Pancreas (tissue), 10 donors: ENCODE data around the gene ARL6. TPM values are rescaled to one million over a fixed set of nuclear protein-coding genes. Genes with fewer than 3 reads are reported as not detected.

Experiments used
- ATAC-seq, 4 donors: fragments of 200-7000 bp; cut with Tn5 transposase; one replicate each; pipeline versions ENCODE4 v1.8.0 to v1.9.1; 2020; ENCODE audit warnings: mild to moderate bottlenecking in 4 of 4, moderate library complexity in 4 of 4
- DNase-seq, 6 donors: peaks; one replicate each; pipeline ENCODE4 v3.0.0-alpha.2; 2020
- FAIRE-seq: peaks from 2 replicates; lab custom pipeline; 2012; peaks lifted over from hg19 to GRCh38; lab: Jason Lieb, UNC
- H3K27ac ChIP-seq, 4 donors: fragments of 200-600 bp; sonication (generic); 1 replicate in 3 of 4; 2 replicates in 1 of 4; pipeline versions ENCODE4 v1.5.0 to v1.8.0; 2020
- H3K27me3 ChIP-seq, 4 donors: fragments of 200-600 bp; one replicate each; pipeline ENCODE4 v1.8.0; 2021
- H3K36me3 ChIP-seq, 3 donors: fragments of 200-600 bp; sonication (generic) in 1 of 3; one replicate each; pipeline versions ENCODE4 v1.5.0 to v1.8.0; 2020 to 2021
- H3K4me1 ChIP-seq, 3 donors: fragments of 200-600 bp; one replicate each; pipeline ENCODE4 v1.8.0; 2021
- H3K4me3 ChIP-seq, 4 donors: fragments of 200-600 bp; sonication (generic) in 2 of 4; one replicate each; pipeline versions ENCODE4 v1.5.0 to v1.8.0; 2020 to 2021
- H3K9me3 ChIP-seq, 4 donors: fragments of 200-600 bp; one replicate each; pipeline ENCODE4 v1.8.0; 2021
- CTCF ChIP-seq, 4 donors: fragments of 200-600 bp; sonication (generic) in 3 of 4; IDR thresholded peaks; one replicate each; pipeline versions ENCODE4 v1.5.0 to v1.8.0; 2021; ENCODE audit warnings: antibody characterized with exemption in 4 of 4
- whole genome bisulfite sequencing, 2 donors: extraction: QIAGEN DNeasy Blood & Tissue Kit; methylation state at CpG; one replicate each; pipeline ENCODE4 v1.1.7; 2013; 5-methylcytosine and 5-hydroxymethylcytosine counted together
- intact Hi-C, 3 donors: fragments of 100-400 bp; cut with DNase I; formaldehyde crosslinking; loops; one replicate each; pipeline versions ENCODE4 v1.11.1 to v1.14.2; 2022
- polyA plus RNA-seq, 2 donors: library from polyadenylated mRNA; stranded (reverse); fragments of 200-250 nt; gene quantifications; one replicate each; pipeline ENCODE4 v1.2.3, GENCODE V29; 2013
- total RNA-seq, 6 donors: library from RNA; stranded (reverse); fragmentation: NEBNext Ultra II Directional in 4 of 6; extraction: Animal tissue kit (Norgen Biotek cat#: 25700) in 4 of 6; gene quantifications; one replicate each; pipeline versions ENCODE4 v1.2.1 to v1.2.4, GENCODE V29; 2021 to 2023
- donor health status: healthy with polysubstance abuse.
- donor health status: DM: no; HTN: no; CAD: no; lungs with moderate emphysema.
- donor health status: DM: no; HTN: no; CAD: no.
- donor health status: control.
- donor health status: control.
- donor health status: Bipolar disorder and iron deficiency.
- donor health status: DM: yes; HTN: yes; CAD: no.
- donor health status: DM: no; HTN: no; CAD: no.
- donor health status: DM: no; HTN: no; CAD: no.
- donor health status: DM: yes; HTN: yes; CAD: no.

Gene ARL6
- total and polyA plus RNA-seq, 8 donors = 1.5 to 6.7 (median 2.8) TPM

GRCh38 chr3:97820780-97821179 lies 56.2 kb downstream of the ARL6 start:
- no peak for ATAC-seq
- WGBS, 2 donors = 71 to 77% methylated on average over 5 of the region's 5 CpGs
- H3K27ac ChIP-seq = peak overlapping the region in 1 of 4 donors; percentile 87
- no peak for DNase-seq
- no peaks in the 10 kb centered on the region for H3K27me3 ChIP-seq
- no peak for TF ChIP-seq CTCF (IDR thresholded peaks at IDR 0.05)
- FAIRE-seq = no peak
- H3K36me3 ChIP-seq = no peaks in the 10 kb centered on the region
- peak overlapping the region in 2 of 4 donors; percentile 92 to 93 for H3K4me3 ChIP-seq
- no peaks in the 10 kb centered on the region for H3K9me3 ChIP-seq
- peaks cover 0 to 10% (median 4%) of the 10 kb centered on the region in 3 donors for H3K4me1 ChIP-seq
- intact Hi-C loops = no loop called here

- DNase-seq = peak in 5 of 6 donors; percentile 35 to 75 (median 58)
- no peaks in the 10 kb centered on the region for H3K36me3 ChIP-seq
- no peak for FAIRE-seq
- 0% methylated on average over 23 of the region's 23 CpGs for WGBS, 2 donors
- TF ChIP-seq CTCF (IDR thresholded peaks at IDR 0.05) = no peak
- peak overlapping the region; percentile 47 to 93 (median 90) for H3K4me3 ChIP-seq
- no peaks in the 10 kb centered on the region for H3K9me3 ChIP-seq
- no peaks in the 10 kb centered on the region for H3K27me3 ChIP-seq
- ATAC-seq = peak; percentile 29 to 39 (median 38)
- intact Hi-C loops = no loop called here
- peak overlapping the region; percentile 76 to 87 (median 82) for H3K27ac ChIP-seq
- peaks cover 0 to 10% (median 4%) of the 10 kb centered on the region in 3 donors for H3K4me1 ChIP-seq
Measured at GRCh38 chr3:97821287-97821773, 56.8 kb downstream of the ARL6 start.

GRCh38 chr3:97821774-97822358 lies 57.3 kb downstream of the ARL6 start, which contains the start of gene CRYBG3:
Gene CRYBG3, plus strand, starts transcription at chr3:97822011. Its CDS starts 196 bp downstream, at chr3:97822207.
- no peak for FAIRE-seq
- H3K9me3 ChIP-seq = no peaks in the 10 kb centered on the region

GRCh38 chr3:97822359-97822775 lies 57.8 kb downstream of the ARL6 start:
- H3K27ac ChIP-seq = peak overlapping the region; percentile 76 to 87 (median 82)
- ATAC-seq (peak; percentile 55 to 66 (median 62)), FAIRE-seq (no peak), DNase-seq (peak; percentile 32 to 75 (median 50))
- TF ChIP-seq CTCF (IDR thresholded peaks at IDR 0.05) = no peak
- no peaks in the 10 kb centered on the region for H3K36me3 ChIP-seq
- H3K4me1 ChIP-seq = peaks cover 0 to 10% (median 4%) of the 10 kb centered on the region in 3 donors
- WGBS, 2 donors = 0 to 1% methylated on average over 31 to 36 of the region's 36 CpGs
- intact Hi-C loops = no loop called here
- peak overlapping the region; percentile 47 to 93 (median 90) for H3K4me3 ChIP-seq
- no peaks in the 10 kb centered on the region for H3K27me3 ChIP-seq
- H3K9me3 ChIP-seq = no peaks in the 10 kb centered on the region

More at GRCh38 chr3:97821774-97822358, 57.3 kb downstream of the ARL6 start, which contains the start of gene CRYBG3:
- H3K4me3 ChIP-seq = peak within 1 kb of the TSS; percentile 47 to 93 (median 90)
- ATAC-seq (peak; percentile 94 to 98 (median 98)), DNase-seq (peak; percentile 76 to 95 (median 84))
- peaks cover 0 to 10% (median 4%) of the 10 kb centered on the region in 3 donors for H3K4me1 ChIP-seq
- intact Hi-C loops = no loop called here
- no peak for TF ChIP-seq CTCF (IDR thresholded peaks at IDR 0.05)
- WGBS, 2 donors = 0% methylated on average over 52 to 66 of the region's 66 CpGs
- no peaks in the 10 kb centered on the region for H3K36me3 ChIP-seq
- peak within 1 kb of the TSS; percentile 76 to 87 (median 82) for H3K27ac ChIP-seq
- H3K27me3 ChIP-seq = no peaks in the 10 kb centered on the region
